Measurements from ENCODE around the gene VWA8.

VWA8 gene

GRCh38 chr13:41609828-41610227 lies 351.1 kb downstream of the VWA8 start:
- DNase-seq, result no peak

- DNase-seq, result no peak
These were observed 352.1 kb downstream of the VWA8 start for GRCh38 chr13:41608839-41609177.

GRCh38 chr13:41608111-41608838 lies 352.6 kb downstream of the VWA8 start:
- no peak for DNase-seq

GRCh38 chr13:41606646-41607045 lies 354.3 kb downstream of the VWA8 start:
- no peak for DNase-seq

GRCh38 chr13:41605319-41606285 lies 355.3 kb downstream of the VWA8 start:
- DNase-seq, result no peak

- DNase-seq, result no peak
These were observed 357.0 kb downstream of the VWA8 start for GRCh38 chr13:41603917-41604316.

GRCh38 chr13:41601718-41602445 lies 359.0 kb downstream of the VWA8 start:
- DNase-seq, result no peak

GRCh38 chr13:41599619-41600018 lies 361.3 kb downstream of the VWA8 start:
- no peak for DNase-seq

GRCh38 chr13:41597348-41598041 lies 363.4 kb downstream of the VWA8 start:
- no peak for DNase-seq

- DNase-seq, result no peak
These were observed 364.7 kb downstream of the VWA8 start for GRCh38 chr13:41596190-41596589.

- DNase-seq, result no peak
These were observed 365.6 kb downstream of the VWA8 start for GRCh38 chr13:41595298-41595697.

GRCh38 chr13:41590643-41591042 lies 370.3 kb downstream of the VWA8 start:
- no peak for DNase-seq

GRCh38 chr13:41590122-41590521 lies 370.8 kb downstream of the VWA8 start:
- no peak for DNase-seq

GRCh38 chr13:41589434-41589833 lies 371.5 kb downstream of the VWA8 start:
- no peak for DNase-seq

GRCh38 chr13:41588899-41589298 lies 372.0 kb downstream of the VWA8 start:
- no peak for DNase-seq

- no peak for DNase-seq
These were observed 372.5 kb downstream of the VWA8 start for GRCh38 chr13:41588448-41588847.

- DNase-seq, result no peak
These were observed 373.4 kb downstream of the VWA8 start for GRCh38 chr13:41587490-41587889.

- DNase-seq, result no peak
These were observed 374.7 kb downstream of the VWA8 start for GRCh38 chr13:41586216-41586615.

- DNase-seq, result no peak
These were observed 378.9 kb downstream of the VWA8 start for GRCh38 chr13:41582027-41582463.

GRCh38 chr13:41580345-41580744 lies 380.6 kb downstream of the VWA8 start:
- no peak for DNase-seq

- no peak for DNase-seq
These were observed 381.0 kb downstream of the VWA8 start for GRCh38 chr13:41579881-41580280.

GRCh38 chr13:41579168-41579567 lies 381.7 kb downstream of the VWA8 start:
- DNase-seq, result no peak

- no peak for DNase-seq
These were observed 382.5 kb downstream of the VWA8 start for GRCh38 chr13:41578371-41578770.

Data from retina (tissue), 1 donor.